ENCODE results near the gene DAPK2.

Gene DAPK2

GRCh38 chr15:63939531-63940130 lies 106.7 kb downstream of the DAPK2 start:
- TF ChIP-seq CTCF (conservative IDR thresholded peaks at IDR 0.05) = no peak
- TF ChIP-seq ZFX (IDR thresholded peaks at IDR 0.05) = no peak
- no peak overlapping the region for H3K27ac ChIP-seq

- TF ChIP-seq CTCF (conservative IDR thresholded peaks at IDR 0.05) (no peak), ZFX (IDR thresholded peaks at IDR 0.05) (no peak)
- H3K27ac ChIP-seq = no peak overlapping the region
Measured at GRCh38 chr15:63938486-63939061, 107.7 kb downstream of the DAPK2 start.

GRCh38 chr15:63933522-63933921 lies 112.8 kb downstream of the DAPK2 start:
- H3K27ac ChIP-seq = no peak overlapping the region
- no peak for TF ChIP-seq CTCF (conservative IDR thresholded peaks at IDR 0.05)
- no peak for TF ChIP-seq ZFX (IDR thresholded peaks at IDR 0.05)

- no peak overlapping the region for H3K27ac ChIP-seq
- no peak for TF ChIP-seq CTCF (conservative IDR thresholded peaks at IDR 0.05)
- TF ChIP-seq ZFX (IDR thresholded peaks at IDR 0.05) = no peak
Measured at GRCh38 chr15:63931556-63931955, 114.7 kb downstream of the DAPK2 start.

GRCh38 chr15:63930034-63930433 lies 116.3 kb downstream of the DAPK2 start:
- no peak overlapping the region for H3K27ac ChIP-seq
- no peak for TF ChIP-seq ZFX (IDR thresholded peaks at IDR 0.05)
- TF ChIP-seq CTCF (conservative IDR thresholded peaks at IDR 0.05) = no peak

GRCh38 chr15:63928185-63928842 lies 118.0 kb downstream of the DAPK2 start:
- no peak overlapping the region for H3K27ac ChIP-seq
- no peak for TF ChIP-seq CTCF (conservative IDR thresholded peaks at IDR 0.05)
- TF ChIP-seq ZFX (IDR thresholded peaks at IDR 0.05) = no peak

All from C4-2B (cell line).